Hepatic stellate cell (primary cell): ENCODE results near the gene AKT3.

Experiments used
- DNase-seq: peaks from one replicate; pipeline ENCODE4 v3.0.0; 2011; ENCODE audit warnings: low spot score

The AKT3 gene

DNA sequence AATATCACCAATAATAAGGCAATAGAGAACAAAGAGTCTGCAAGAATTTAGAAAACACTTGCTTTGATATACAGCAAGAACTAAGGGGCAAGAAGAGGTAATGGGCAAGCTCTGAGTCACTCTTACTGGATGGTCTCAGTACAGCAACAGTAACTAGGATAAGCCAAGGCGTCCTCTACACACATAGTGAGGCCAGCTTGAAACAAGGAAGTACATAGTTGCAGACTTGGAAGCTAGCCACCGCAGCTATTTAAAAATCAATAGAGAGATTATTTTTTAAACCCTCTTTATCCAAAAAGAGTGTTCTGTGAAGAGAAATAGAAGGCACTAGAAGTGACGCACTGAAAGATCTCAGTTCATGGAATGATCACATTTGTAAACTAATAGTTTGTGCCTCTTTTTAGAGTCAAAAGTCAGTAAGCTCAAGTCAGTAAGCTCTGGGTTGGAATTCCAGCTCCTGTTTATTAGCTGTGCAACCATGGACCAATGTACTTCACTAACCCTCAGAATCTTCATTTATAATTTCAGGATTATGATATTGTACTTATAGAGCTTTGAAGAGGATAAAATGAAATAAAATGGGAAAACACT is 118.6 kb downstream of the AKT3 start:
- no peak for DNase-seq

DNA sequence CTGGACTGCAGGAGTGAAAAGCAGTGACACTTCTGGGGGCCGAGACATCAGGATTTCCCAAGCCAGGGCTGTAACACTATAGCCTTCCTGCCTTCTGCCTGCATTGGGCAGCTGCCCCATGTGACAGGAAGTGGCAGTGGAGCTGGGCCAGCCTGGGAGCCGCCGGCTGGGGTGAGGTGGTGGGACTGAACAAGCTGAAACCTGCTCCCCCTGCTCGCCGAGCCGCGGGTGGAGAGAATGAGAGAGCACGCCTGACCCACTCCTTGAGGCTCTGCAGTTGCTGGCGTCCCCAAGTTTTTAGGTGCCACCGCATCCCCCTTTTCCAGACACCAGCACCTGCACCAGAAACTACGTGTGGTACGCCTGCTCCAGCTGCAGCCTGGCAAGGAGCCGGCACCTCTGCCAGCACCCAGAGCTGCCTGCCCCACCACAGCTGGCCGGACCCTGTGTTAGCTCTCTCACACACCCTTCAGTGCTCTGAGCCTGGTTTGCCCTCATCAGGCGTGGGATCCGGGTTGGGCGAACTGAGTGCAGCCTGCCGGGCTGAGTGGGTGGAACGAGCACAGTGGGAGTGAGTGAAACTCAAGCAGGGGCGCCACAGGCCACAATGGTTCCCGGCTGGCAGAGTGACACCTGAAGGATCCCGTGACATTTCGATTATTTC is 119.4 kb downstream of the AKT3 start:
- no peak for DNase-seq

DNA sequence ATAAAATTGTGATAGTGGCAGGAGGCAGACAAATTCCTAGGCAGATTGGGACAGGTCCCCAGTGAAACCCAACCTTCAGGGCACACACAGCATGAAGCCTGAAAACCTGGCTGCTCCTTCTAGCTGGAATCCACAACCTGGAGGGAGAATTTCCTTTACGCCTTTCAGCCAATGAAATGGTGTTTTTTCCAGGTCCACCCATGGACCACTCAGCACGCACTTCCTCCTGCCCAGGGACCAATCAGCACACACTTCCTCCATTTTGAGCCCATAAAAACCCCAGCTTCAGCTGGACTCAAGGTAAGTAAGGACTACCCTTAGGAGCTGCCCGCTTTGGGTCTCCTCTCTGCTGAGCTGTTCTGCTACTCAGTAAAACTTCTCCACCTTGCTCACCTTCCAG is 120.1 kb downstream of the AKT3 start:
- no peak for DNase-seq

DNA sequence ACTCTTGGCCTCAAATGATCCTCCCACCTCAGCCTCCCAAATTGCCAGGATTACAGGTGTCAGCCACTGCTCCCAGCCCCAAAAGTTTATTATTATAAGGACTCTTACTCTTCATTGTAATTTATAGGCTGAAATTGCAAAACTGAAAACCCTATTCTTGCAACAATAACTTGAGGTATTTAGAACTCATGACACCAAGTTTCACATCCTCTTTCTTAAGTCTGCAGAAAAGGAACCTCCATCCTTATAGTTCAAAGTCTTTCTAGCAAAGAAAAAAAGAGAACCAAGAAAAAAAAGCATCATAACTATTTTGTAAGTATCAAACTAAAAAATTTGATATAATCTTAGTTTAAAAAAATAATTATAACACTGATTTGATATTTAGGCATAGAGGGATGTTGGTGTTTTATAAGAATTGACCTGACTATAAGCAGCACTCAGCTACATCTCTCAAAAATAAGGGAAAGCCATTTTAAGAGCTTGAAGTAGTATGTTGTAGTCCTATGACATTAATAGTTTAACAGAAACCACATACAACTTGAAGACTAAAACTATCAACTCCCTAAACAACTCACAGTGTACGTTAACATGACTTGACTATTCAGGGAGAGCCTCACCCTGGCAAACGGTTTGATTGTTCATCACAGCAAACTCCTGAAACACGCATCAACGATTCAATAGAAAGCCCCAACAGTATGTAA is 122.4 kb downstream of the AKT3 start:
- DNase-seq, result no peak

DNA sequence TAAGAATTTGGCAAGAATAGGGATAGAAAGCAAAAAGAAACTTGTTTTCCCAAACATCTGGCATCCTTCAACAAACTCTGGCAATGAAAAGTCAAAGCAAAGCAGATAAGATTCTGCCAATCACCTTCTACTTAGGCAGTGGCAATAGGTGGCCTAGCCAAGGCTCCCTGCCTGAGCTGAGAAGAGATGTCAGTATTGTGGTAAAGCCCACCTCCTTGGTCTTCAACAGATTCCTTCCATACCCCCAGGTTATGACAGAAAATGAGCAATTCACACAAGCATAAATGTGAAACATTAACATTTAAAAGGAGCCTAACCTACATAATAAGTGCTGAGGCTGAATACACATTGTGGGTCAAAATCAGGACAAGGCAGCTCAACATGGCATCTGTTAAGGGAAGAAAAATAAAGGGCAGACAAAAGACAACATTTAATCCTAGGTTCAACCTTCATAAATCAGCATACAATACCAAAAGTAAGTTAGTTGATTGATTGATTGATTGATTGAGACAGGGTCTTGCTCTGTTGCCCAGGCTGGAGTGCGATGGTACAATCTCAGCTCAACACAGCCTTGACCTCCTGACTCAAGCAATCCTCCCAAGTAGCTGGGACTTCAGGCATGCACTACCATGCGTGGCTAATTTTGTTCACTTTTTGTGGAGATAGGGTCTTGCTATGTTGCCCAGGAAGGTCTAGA is 123.1 kb downstream of the AKT3 start:
- no peak for DNase-seq

DNA sequence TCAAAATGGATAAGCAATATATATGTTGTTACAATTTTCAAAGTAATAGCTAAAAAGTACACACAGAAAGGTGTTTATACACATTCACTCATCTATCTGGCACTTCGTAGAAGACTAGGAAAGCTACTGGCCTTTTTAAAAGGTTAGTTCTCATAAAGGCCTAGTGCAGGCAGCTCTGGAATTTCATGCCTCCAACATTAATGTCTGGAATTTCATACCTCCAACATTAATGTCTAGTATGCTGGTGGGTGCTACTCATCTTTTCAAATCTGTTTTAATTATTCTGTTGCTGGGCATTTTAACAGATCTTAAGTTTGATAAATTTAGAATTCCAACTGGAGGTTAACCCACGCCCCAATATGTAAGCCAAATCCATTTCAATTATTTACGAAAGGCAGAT is 124.2 kb downstream of the AKT3 start:
- no peak for DNase-seq

DNA sequence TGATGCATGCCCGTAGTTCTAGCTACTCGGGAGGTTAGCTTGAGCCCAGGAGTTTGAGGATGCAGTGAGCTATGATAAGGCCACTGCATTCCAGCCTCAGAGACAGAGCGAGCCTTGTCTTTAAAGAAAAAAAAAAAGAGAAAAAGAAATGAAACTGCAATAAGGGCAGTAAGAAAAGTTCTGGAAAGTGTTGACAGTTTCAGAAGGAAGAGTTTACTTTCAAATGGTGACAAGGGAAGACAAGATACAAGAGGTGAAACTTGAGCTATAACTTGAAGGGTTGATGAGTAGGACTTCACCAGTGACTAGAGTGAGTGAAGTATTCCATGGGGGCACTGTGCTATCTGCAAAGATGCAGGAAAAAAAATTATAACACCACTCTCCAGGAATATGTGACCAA is 125.0 kb downstream of the AKT3 start:
- DNase-seq, result no peak

DNA sequence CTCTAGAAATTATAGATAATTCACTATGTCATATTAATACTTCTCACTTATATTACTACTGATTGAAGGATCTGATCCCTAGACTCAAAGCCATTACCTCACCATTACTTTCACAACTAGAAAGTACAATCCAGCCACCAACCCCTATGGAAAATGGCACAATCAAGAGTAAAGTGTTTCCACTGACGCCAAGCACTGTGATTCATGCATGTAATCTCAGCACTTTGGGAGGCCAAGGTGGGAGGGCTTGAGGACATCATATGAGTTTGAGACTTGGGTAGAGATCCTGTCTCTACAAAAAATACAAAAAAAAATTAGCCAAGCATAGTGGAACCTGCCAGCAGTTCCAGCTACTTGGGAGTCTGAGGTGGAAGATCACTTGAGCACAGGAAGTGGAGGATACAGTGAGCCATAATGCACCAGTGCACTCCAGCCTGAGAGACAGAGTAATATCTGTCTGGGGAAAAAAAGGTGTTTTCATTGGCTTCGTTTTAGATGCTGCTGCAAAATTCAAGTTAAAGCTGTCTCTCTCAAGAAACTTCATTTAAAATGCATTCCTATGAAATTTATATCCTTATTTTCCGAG is 126.5 kb downstream of the AKT3 start:
- DNase-seq, result no peak

DNA sequence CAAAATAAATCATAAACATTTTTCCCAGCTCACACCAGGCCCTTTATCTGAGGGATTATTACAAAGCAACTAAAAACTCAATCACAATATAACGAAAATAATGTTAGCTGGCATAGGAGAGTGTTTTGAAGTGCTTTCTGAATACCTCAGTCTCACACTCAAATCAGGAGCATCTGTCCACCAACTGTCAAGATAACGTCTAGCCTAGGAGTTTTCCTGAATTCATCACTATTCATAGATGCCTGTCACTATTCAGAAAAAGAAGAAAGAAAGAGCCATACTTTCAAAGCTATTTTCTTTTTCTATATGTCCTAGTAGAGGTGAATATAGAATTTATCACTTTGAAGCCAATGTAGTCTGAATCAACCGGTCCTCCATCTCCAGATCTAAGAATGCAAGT is 127.0 kb downstream of the AKT3 start:
- no peak for DNase-seq

DNA sequence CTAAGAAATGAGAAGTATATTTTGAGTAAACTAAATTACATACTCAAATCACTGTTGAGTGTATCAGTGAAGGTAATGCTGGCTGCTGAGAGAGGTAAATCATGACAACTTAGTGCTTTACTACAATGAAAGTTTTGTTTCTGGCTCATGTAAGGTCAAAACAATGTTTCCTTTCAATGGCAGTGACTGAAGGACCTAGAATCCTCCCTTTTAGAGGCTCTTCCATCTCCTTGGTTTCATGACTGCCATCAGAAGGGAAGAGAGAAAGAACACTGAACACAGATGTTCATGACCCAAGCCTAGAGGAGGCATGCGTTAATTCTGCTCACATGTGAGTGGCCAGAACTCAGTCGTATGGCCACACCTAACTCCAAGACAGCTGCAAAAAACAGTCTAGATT is 130.6 kb downstream of the AKT3 start:
- no peak for DNase-seq

DNA sequence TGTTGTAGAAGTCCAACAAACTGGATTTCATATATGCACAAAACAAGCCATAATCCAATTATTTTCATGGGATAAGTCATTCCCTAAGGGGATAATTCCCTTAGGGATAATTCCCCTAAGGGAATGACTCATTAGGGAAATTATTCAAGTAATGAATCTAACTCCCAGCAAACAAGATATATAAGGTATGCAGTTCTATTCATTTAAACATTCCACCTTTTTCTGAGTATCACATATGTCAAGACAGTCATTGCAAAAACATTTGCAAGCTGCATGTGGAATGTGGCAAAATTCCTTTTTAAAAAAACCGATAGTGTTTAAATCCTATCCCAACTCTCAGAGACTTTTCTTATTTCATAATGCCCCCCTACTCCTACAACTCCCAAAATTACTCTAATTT is 131.2 kb downstream of the AKT3 start:
- DNase-seq, result peak; percentile 47

DNA sequence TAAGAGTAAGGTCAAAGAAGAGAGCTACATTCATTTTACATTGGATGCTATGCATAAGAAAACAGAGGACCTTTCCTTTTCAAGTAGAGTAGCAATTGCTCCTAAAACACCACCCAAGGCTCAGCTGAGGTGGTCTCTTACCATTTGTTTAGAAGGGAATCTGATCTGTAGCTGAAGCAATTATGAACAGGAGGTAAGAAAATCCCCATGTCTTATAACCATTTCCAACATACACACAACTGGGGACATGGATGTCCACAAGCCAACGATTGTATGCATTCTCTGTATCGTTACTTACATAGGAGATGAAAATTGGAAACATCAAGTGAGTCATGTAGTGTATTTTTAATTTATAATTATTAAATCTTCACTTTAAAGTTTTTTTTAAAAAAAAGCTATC is 132.0 kb downstream of the AKT3 start:
- no peak for DNase-seq

DNA sequence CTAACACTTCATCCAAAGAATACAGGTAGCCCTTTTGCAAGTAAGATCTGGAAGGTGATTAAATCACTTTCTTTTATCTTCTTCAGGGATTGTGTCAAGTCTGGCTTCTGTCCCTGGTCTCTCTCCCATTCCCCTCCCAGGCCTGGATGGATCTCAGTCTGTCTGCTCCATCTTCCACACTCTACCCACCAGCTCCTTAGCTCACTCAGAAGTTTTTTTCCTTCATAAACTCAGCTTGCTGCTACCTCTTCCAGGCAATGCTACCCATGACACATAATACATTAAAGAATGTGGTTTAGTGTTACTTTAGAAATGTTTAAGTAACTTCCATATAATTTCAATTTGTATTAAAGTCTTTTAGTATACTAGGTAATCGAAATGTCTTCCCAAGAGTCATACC is 133.1 kb downstream of the AKT3 start:
- no peak for DNase-seq

DNA sequence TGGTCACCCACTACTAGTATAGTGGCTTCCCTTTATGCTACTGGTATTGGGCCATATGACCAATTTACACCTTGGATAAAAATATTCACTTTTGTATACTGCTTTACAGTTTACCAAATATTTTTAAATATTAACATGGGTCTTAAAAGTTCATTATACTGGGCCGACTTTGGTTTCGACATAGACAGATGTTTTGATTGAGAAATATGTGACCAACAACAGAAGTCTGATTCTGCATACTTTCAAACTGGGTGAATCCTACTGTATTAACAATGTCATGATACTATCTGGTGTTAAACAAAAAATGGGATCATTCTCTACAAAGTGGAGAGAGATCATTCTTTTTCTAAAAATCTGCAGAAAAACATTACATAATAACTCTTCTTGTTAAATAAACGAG is 134.8 kb downstream of the AKT3 start:
- DNase-seq, result no peak

DNA sequence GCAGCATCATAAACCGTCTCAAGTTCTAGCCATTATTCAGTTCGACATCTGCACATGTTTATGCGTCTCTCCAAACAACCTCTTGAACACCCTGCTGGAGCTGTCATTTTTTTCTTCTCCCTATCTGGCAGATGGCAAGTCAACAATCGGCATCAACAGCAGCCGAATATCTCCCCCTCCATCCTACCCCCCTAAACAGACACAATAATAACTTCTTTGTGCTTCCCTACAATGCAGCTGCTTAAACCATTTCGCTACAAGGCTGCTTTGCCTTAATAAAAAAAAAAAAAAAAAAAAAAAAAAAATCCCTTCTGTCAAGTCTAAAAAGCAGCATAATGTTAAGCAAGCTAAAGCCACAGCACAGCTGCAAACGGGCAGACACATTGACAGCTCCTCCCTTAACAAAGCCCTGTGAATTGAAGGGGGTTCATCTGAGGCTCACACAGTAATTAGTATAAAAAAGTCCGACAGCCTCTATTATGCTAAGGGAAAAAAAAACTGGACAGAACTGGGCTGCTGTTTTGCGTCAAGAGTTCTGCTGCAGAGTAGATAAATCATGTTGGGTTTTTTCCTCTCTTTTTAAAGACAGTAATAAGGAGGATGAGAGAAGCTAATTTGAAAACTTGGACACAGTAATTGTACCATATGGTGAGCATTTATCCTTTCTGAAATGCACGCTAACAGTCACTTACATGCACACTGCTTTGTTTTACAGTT is 136.4 kb downstream of the AKT3 start:
- no peak for DNase-seq

DNA sequence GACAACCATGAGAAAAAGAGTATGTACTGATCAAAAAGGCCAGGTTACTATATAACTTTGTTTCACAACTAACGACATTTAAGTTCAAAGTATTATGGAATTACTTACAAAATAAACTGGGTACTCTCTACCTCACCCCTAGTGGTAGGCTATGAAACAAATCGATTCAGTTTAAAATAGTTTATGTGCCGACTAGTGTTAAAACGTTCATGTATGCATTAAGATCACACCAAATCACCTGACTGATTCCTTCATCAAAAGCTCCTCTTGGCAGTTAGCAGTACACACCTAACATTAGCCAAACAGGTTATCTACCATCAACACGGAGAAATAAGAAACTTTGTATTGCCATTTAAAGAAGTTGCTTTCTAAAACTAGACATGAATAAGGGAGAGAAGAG is 137.1 kb downstream of the AKT3 start:
- no peak for DNase-seq

DNA sequence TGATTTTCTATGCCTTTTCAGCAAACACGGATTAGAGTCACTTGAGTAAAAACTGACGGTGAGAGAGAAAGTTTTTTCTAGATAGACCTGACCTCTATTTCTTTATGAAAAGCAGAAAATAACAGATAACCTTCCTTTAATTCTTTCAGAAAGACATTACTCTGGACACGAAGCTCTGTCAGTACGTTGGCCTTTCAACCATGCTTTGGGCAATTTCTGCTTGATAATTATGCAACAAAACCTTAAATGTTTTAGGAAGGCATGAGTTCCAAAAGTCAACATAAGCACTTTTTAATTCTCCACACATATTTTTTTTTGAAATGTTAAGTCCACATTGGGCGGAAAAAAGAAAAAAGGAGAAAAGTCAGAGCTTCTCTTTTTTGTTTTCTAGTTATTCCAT is 137.8 kb downstream of the AKT3 start:
- DNase-seq, result no peak

DNA sequence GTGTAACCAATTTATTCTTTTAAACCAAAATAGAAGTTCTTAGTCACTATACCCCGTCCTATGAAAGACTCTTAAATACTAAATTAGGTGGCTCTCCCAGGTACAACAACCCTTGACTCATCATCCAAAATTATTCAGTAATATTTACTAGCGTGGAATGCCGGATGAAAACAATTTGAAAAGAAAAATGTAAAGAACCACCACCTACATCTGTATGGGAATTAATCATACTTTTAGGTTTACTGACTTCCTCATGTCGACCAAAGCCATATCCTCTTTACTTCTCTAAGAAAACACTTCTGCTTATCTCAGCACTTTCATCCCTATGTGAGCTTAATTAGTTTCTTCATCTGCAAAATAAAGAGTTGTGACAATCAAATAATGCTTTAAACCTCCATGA is 139.6 kb downstream of the AKT3 start:
- no peak for DNase-seq

DNA sequence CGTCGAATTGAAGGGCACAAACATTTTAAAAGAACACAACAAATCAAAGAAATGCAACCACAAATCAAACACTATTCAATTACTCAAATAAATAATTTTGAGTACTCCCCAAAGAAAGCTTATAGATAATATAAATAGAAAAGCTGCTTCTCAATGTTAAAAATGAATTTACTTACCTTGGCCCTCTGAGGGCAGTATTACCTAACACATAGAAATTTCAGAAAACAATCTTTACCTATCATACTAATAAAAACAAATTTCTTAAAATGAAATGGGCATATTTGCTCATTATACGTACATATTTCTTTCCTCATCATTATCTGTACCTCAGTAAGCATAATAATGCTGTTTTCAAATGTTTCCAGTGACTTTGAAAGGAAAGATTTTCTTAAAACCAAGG is 141.8 kb downstream of the AKT3 start:
- DNase-seq, result no peak

DNA sequence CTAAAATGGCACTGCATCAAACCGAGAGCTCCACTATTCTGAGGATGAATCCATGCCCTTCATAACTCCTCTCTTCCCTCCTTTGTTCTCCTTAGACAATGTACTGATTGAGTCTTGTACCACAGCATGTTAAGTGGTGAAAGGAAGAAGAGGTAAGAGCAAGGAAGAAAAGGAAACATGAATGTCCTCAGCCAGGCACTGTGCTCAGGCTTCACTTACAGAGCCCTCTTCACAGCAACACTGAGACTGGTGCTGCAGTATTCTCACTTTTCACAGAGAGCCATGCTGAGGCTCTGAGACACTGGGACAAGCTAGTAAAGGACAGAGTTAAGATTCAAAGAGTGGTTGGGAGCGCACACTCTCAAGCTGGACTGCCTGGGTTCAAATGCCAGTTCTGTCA is 143.5 kb downstream of the AKT3 start:
- DNase-seq, result no peak

DNA sequence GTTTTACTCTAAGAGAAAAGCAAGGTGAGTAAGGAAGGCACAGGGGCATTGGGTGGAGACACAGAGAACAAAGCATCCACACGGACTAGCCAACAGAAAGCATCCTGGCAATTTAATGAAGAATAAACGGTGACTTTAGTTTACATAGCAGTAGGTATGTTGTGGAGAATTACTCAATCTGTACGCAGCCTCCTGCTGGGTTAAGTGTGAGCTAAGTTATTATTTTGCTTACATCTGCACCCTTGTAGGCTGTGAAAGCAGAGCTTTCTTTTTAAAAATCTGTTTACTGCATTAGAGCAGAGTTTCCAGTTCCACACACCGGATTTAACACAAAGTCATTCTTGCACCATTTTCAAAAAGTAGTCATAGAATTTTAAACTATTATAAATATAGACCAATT is 144.5 kb downstream of the AKT3 start:
- no peak for DNase-seq

DNA sequence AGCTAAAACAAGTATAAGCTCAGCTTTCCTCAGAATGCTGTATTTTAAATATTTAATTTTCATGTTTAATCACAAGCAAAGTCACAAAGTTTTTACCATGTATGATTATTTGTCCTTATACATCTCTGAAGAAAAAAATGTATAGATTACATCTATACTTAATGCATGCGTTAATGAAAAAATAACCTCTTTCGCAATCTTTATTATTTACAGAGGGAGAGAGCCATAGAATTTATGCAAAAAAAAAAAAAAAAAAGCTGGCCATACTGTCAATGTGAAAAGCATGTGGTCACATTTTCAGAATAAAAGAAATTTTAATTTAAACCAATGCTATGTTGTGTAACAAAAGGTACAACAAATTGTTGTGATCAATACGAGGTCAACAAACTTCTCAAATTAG is 148.2 kb downstream of the AKT3 start:
- no peak for DNase-seq
